GM18909 (cell line): ENCODE results near the gene CTNNA2.
A peak's percentile ranks its signal among the peaks of the same experiment; 100 is the strongest.

Source experiments
- ATAC-seq: cut with Tn5 transposase; IDR thresholded peaks from one replicate; pipeline ENCODE4 v1.9.1; 2021; ENCODE audit warnings: mild to moderate bottlenecking; ENCODE audit not compliant: unreplicated experiment, poor library complexity

The CTNNA2 gene

GRCh38 chr2:80482276-80482675 lies 969.4 kb downstream of the CTNNA2 start:
- ATAC-seq = no peak

- no peak for ATAC-seq
These were observed 976.9 kb downstream of the CTNNA2 start for GRCh38 chr2:80489717-80490116.

GRCh38 chr2:80490964-80491363 lies 978.1 kb downstream of the CTNNA2 start:
- no peak for ATAC-seq

GRCh38 chr2:80496346-80496745 lies 983.5 kb downstream of the CTNNA2 start:
- no peak for ATAC-seq

- ATAC-seq = no peak
These were observed 983.9 kb downstream of the CTNNA2 start for GRCh38 chr2:80496775-80497174.

GRCh38 chr2:80499095-80499494 lies 986.2 kb downstream of the CTNNA2 start:
- ATAC-seq = no peak

GRCh38 chr2:80501874-80502624 lies 989.2 kb downstream of the CTNNA2 start:
- ATAC-seq = no peak

- no peak for ATAC-seq
These were observed 993.7 kb downstream of the CTNNA2 start for GRCh38 chr2:80506563-80506962.

- ATAC-seq = no peak
These were observed 997.9 kb downstream of the CTNNA2 start for GRCh38 chr2:80510716-80511115.

- ATAC-seq = no peak
These were observed 1003.1 kb downstream of the CTNNA2 start for GRCh38 chr2:80515964-80516363.

GRCh38 chr2:80517316-80517715 lies 1004.5 kb downstream of the CTNNA2 start:
- ATAC-seq = no peak

GRCh38 chr2:80519121-80519643 lies 1006.3 kb downstream of the CTNNA2 start:
- ATAC-seq = no peak

GRCh38 chr2:80519699-80520291 lies 1006.9 kb downstream of the CTNNA2 start:
- no peak for ATAC-seq

- ATAC-seq = peak; percentile 83
These were observed 1012.3 kb downstream of the CTNNA2 start for GRCh38 chr2:80525152-80525551.

GRCh38 chr2:80527119-80527518 lies 1014.3 kb downstream of the CTNNA2 start:
- no peak for ATAC-seq

- ATAC-seq = no peak
These were observed 1016.8 kb downstream of the CTNNA2 start for GRCh38 chr2:80529466-80530165.

- ATAC-seq = peak; percentile 69
These were observed 1017.7 kb downstream of the CTNNA2 start for GRCh38 chr2:80530442-80531064.

GRCh38 chr2:80531319-80531718 lies 1018.5 kb downstream of the CTNNA2 start:
- ATAC-seq = no peak

GRCh38 chr2:80545420-80546210 lies 1032.8 kb downstream of the CTNNA2 start:
- ATAC-seq = no peak

GRCh38 chr2:80546766-80547165 lies 1033.9 kb downstream of the CTNNA2 start:
- ATAC-seq = no peak
